ENCODE data around the gene LGR4. TPM values are rescaled to one million over a fixed set of nuclear protein-coding genes. Genes with fewer than 3 reads are reported as not detected.

The LGR4 gene
- total and polyA plus RNA-seq, 2 of the 4 experiments (the other 2 are of a cell fraction), result 2.9 to 6.8 TPM

GRCh38 chr11:27437829-27438594 is 34.6 kb downstream of the LGR4 start:
- Histone ChIP-seq H3K4me1 (ENCODE audit: control insufficient read depth, insufficient read depth, low read length) (peaks cover 7% of the 10 kb centered on the region), H3K56ac (ENCODE audit: extremely low read depth, insufficient read depth, low read length) (no peak overlapping the region), H3K18ac (ENCODE audit: low read depth, low read length) (no peak overlapping the region), H3K4ac (ENCODE audit: low read depth, low read length) (no peak overlapping the region), H3K23ac (ENCODE audit: low read depth, low read length) (no peak overlapping the region), H3K79me1 (ENCODE audit: low read depth in 1 of 2, low read length in 2 of 2) (0 out of 4 replicates have a peak, but pooled peaks cover 0 to under 1% of the 10 kb centered on the region in 2 experiments), H3K27ac (ENCODE audit: insufficient read depth, low read length) (no peak overlapping the region), H3K4me3 (ENCODE audit: insufficient read depth, low read depth, low read length) (no peak overlapping the region), H2AK5ac (ENCODE audit: low read depth, low read length) (no peak overlapping the region), H2AK9ac (replicated peaks; ENCODE audit: low read depth, low read length, poor library complexity) (no peak overlapping the region), H4K91ac (ENCODE audit: insufficient read depth, low read depth, low read length) (no peak overlapping the region), H3K4me2 (ENCODE audit: low read depth, low read length) (no peak overlapping the region), H3K9me1 (ENCODE audit: insufficient read depth, low read length) (no peaks in the 10 kb centered on the region), H3K27me3 (ENCODE audit: control insufficient read depth, insufficient read depth, low read length) (no peaks in the 10 kb centered on the region), H2BK15ac (ENCODE audit: low read depth, low read length) (no peak overlapping the region), H4K8ac (ENCODE audit: low read depth in 2 of 2, low read length in 2 of 2) (no peak overlapping the region), H2AFZ (replicated peaks; ENCODE audit: low read length, poor library complexity) (no peak overlapping the region), H4K20me1 (ENCODE audit: insufficient read depth, low read length) (no peaks in the 10 kb centered on the region), H2BK20ac (ENCODE audit: low read depth, low read length) (no peak overlapping the region), H3K9ac (ENCODE audit: low read depth, low read length) (no peak overlapping the region), H3K9me3 (ENCODE audit: control insufficient read depth, insufficient read depth, low read length) (0 out of 2 replicates have a peak, but pooled peaks cover 2% of the 10 kb centered on the region), H3K36me3 (ENCODE audit: control insufficient read depth, insufficient read depth, low read length) (no peaks in the 10 kb centered on the region), H2BK5ac (ENCODE audit: low read depth, low read length, poor library complexity, severe bottlenecking) (no peak overlapping the region), H4K5ac (ENCODE audit: low read depth, low read length) (no peak overlapping the region), H2BK120ac (ENCODE audit: low read depth, low read length) (no peak overlapping the region), H3K14ac (replicated peaks; ENCODE audit: low read depth, low read length) (no peak overlapping the region)
- intact Hi-C loops (cut with micrococcal nuclease) (loop anchor here (5.0 kb wide), 1 partner anchor 41 kb away; no protein-coding TSS in a partner anchor), in situ Hi-C loops (cut with MboI; ENCODE audit: low sequenced_read_pairs) (no loop called here), dilution Hi-C loops (cut with HindIII; ENCODE audit: low sequenced_read_pairs, unreplicated experiment) (no loop called here)
- ChIA-PET POLR2A (ENCODE audit: unreplicated experiment) (no interaction called here), CTCF (interaction anchor here (0.6 to 1.4 kb wide), 2 partner anchors 22 to 33 kb away, joined by 3 read pairs; no protein-coding TSS in a partner anchor)
- BruUV-seq (replicated peaks), result no TSS peak
- ATAC-seq (ENCODE audit: low read depth) (no peak), DNase-seq (no peak)
- no CpG with 5 or more reads among the region's 5 CpGs for WGBS, 2 experiments (ENCODE audit: extremely low coverage in 2 of 2, insufficient read length in 1 of 2)
- TF ChIP-seq RAD21 (IDR thresholded peaks at IDR 0.05; ENCODE audit: low read length) (no peak), CEBPB (IDR thresholded peaks at IDR 0.05; ENCODE audit: low read depth, low read length) (no peak), MAZ (IDR thresholded peaks at IDR 0.05; ENCODE audit: borderline replicate concordance, low read depth, low read length) (no peak), MXI1 (IDR thresholded peaks at IDR 0.05; ENCODE audit: borderline replicate concordance, low read depth, low read length) (no peak), MAFK (IDR thresholded peaks at IDR 0.05; ENCODE audit: low read depth, low read length) (no peak), BHLHE40 (IDR thresholded peaks at IDR 0.05; ENCODE audit: low read depth, low read length) (no peak), NFE2L2 (IDR thresholded peaks at IDR 0.05; ENCODE audit: low read depth, low read length) (no peak), FOS (IDR thresholded peaks at IDR 0.05; ENCODE audit: low read depth, low read length) (no peak), RCOR1 (IDR thresholded peaks at IDR 0.05; ENCODE audit: insufficient replicate concordance, low read length) (no peak), SMC3 (IDR thresholded peaks at IDR 0.05; ENCODE audit: low read depth, low read length) (no peak), POLR2A (IDR thresholded peaks at IDR 0.05; ENCODE audit: low read depth, low read length) (no peak), CTCF (conservative IDR thresholded peaks at IDR 0.05; ENCODE audit: low read depth, low read length) (no peak), RFX5 (IDR thresholded peaks at IDR 0.05; ENCODE audit: low read depth, low read length) (no peak)
- TF ChIP-seq, protein P1, sequence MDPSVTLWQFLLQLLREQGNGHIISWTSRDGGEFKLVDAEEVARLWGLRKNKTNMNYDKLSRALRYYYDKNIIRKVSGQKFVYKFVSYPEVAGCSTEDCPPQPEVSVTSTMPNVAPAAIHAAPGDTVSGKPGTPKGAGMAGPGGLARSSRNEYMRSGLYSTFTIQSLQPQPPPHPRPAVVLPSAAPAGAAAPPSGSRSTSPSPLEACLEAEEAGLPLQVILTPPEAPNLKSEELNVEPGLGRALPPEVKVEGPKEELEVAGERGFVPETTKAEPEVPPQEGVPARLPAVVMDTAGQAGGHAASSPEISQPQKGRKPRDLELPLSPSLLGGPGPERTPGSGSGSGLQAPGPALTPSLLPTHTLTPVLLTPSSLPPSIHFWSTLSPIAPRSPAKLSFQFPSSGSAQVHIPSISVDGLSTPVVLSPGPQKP (IDR thresholded peaks at IDR 0.05; ENCODE audit: borderline replicate concordance, low read depth, low read length), result no peak
- TF ChIP-seq, protein P2, sequence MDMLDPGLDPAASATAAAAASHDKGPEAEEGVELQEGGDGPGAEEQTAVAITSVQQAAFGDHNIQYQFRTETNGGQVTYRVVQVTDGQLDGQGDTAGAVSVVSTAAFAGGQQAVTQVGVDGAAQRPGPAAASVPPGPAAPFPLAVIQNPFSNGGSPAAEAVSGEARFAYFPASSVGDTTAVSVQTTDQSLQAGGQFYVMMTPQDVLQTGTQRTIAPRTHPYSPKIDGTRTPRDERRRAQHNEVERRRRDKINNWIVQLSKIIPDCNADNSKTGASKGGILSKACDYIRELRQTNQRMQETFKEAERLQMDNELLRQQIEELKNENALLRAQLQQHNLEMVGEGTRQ (IDR thresholded peaks at IDR 0.05; ENCODE audit: low read depth, low read length), result no peak

Measured in IMR-90 (cell line).